NCI-H1694 treated with DMSO at 0.1 percent for 48 hours (cell line): Measurements from ENCODE around the gene MEDAG.
A peak's percentile ranks its signal among the peaks of the same experiment; 100 is the strongest.

ENCODE experiments used
- DNase-seq: peaks from one replicate; lab custom pipeline; 2025; lab: John Stamatoyannopoulos, UW

Gene MEDAG

DNA sequence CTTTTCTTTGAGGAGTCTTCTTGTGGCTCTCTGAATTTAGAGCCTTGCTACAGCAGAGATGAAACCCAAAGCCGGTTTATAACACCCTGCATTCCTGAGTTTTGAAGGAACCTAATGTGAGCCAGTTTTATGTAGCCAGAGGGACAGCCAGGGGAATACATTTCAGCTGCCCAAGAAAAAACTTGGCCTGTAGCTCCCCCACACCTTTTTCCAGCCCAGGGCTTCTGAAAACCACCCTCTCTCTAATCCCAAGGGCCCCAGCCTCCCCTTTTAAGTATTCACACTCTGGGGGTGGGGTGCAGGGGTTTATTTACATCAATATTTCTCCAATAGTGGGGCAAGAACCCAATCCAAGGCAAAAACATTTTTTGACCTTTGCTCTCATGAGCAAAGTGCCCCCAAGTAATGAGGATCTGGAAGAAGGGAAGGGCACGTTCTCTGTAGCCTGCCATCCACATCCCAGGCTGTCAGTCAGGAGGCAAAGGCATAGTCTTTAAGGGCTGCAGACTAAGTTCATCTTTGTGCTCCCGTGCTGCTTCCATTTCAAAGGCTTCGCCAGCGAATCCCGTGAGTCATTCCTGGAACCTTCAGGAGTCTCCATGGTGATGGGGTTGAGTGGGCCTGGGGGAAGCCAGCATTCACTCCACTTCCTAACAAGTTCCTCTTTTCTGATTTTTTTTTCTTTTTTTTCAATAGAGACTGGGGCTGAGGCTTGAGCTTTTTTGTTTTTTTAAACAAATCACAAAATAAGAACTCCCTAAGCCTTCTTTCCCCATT lies 33.2 kb upstream of the MEDAG start:
- peak; percentile 32 for DNase-seq

DNA sequence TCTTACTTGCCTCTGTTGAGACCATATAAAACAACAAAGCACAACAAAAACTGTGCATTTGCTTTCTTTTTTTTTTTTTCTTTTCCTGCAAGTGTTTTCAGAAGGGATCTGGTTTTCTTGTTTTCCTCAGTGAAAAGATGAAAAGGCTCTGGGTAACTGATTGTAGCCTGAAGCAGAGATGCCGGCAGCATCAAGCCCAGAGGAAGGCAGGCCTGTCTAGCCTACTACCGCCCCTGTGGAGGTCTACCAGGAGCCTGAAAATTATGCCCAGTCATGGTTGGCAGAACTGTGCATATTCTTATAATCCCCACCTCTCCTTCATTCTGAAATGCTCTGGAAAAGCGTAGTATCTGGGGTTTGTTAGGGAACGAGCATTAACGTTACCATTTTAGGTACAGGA lies 32.6 kb upstream of the MEDAG start:
- DNase-seq, result no peak

DNA sequence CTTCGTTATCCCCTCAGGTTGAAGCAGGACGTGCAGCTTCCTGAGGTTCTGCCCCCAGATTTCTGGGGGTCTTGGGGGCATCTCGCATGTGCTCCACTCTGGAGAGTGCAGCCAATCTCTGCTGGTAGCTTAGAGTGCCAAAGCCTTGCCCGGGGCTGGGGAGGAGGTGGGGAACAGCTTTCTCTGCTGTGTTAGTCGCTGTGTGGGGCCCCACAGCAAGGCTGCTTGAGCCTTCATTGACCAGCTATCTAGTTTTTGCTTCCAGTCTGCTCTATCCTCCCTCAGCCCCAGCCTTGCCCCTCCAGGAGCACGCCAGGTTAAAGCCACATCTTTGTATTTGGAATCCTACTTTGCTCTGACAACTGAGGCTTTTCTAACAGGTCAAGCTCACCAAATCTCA lies 32.0 kb upstream of the MEDAG start:
- DNase-seq, result no peak

DNA sequence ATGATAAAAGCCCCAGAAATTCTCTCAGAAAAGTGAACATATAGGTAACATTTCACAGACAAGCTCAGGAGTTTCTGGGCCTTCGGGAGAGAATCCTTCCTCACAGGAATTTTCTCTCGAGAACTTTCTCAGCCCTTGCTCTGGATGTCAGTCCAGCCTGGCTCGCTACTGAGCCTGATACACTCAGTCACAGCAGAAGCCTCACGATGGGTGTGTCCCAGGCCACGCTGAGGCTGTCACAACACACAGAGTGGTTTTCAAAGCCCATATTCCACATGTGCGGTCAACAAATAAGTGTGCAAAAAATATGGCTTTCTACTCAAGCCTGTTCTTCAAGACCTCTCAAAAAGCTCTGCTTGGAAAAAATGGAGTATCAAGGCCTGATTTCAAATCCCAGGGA lies 31.5 kb upstream of the MEDAG start:
- no peak for DNase-seq

DNA sequence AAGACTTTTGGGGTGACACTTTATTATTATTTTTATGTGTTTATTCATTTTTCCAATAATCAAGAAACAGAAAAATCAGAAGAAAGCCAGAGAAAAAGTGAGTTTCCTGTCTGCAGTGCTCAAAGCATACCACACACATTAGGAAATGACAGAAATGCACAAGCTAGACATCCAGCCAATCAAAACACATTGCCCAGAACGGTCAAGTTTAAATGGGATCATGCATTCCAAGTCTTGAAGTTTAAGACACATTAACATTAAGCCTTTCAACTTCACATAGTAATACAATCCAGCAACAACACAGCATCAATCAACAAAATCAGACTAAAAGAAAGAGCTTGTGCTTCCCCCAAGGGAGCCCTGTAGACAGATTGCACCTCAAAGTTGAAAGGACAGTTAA lies 28.7 kb upstream of the MEDAG start:
- no peak for DNase-seq

DNA sequence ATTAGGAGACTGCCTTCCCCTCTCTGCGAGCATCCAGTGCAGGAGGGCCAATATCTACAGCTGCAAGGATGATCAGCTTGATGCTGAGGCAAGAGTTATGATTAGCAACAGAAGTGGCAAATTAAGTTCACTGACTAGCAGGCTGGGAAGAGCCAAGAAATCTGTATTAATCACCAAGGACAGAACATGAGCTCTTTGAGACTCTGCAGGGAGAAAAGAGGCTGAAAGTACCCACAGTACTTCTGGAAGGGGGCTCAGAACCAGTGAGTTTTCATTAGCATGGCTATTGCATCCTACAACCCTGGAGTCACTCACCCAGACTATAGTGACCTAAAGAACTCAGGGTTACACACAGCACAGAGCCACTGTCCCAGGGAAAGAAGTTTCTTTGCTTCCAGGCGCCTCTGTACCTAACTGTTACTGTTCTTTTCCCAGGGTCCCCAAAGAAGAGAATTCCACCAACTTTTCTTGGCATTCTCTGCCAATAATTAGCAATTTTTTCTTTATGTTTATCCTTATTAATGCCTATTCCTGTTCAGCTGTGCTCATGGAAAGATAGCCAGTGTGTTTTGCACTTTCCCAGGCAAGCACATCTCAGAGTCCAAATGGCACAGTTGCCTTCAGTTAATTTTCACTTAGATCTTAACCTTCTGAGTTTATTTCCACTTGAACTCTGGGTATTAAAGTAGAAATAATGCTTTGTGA lies 25.8 kb upstream of the MEDAG start:
- DNase-seq, result no peak

DNA sequence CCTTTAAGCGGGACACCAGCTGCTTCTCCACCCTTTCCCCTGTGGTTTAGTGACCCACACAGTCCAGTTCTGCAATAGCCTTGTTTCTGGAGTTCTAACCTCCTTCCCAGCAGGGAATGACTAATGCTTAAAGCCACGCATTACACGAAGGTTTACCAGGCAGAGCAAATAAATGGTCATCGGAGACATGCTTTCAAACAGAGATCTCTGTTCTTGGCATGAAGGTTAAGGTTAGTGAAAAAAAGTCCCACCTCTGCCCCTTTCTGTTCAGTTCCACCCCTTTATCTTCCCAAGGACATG lies 25.3 kb upstream of the MEDAG start:
- DNase-seq, result no peak

DNA sequence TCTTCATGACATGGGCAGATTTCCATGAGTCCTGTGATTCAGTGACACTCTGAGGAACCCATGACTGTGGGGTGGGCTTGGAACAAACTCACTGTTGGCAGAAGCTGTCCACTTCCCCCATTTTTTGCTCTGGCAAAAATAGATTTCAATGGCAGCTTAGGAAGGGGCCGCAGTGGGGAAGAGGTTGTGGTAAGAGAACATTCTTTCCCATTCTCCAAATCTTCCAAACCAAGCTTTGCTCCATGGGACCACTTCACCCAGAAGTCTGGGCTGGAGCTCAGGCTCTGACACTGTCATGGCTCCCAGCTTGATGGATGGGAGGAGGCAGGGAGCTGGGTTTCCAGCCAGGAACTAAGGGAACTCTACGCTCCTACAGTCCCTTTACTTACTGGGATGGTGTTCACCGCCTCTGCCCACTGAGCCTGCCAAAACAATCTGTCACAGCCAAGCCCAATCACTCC lies 24.9 kb upstream of the MEDAG start:
- no peak for DNase-seq

DNA sequence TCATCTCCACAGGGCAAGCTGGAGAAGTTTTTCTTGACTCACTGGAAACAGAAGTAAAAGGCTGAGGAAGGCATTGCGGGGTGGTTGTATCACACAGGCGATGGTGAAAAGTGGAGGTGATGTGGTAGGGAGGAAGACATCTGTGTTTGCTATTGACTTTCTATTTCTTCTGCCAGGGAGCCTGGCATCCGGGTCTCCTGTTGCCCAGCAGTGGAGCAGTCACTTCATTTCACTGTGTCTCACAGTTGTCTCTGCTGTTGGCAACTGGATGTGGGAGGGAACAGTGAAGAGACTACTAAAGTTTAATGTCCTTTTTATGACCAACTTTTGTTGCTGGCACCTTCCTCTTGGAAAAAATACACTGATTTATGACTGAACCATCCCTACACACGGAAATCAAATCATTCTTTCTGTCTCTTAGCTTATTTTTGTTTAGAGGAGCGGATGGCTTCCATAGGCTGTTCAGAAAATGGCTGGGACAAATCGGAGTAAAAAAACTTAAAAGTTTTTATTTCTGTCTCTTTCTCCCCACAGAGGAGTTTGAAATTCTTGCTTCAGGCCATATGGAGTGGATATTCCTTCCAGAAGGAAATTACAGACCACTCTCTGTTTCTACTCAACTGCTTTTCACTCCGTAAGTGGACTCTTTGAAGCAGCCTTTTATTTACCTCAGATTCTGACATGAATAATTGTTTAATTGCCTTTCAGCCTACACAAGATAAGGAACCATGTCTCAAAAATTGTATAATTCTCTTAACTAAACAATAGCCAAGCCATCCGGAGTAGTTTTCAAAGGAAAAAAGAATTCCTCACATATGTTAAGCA lies 23.8 kb upstream of the MEDAG start:
- no peak for DNase-seq

DNA sequence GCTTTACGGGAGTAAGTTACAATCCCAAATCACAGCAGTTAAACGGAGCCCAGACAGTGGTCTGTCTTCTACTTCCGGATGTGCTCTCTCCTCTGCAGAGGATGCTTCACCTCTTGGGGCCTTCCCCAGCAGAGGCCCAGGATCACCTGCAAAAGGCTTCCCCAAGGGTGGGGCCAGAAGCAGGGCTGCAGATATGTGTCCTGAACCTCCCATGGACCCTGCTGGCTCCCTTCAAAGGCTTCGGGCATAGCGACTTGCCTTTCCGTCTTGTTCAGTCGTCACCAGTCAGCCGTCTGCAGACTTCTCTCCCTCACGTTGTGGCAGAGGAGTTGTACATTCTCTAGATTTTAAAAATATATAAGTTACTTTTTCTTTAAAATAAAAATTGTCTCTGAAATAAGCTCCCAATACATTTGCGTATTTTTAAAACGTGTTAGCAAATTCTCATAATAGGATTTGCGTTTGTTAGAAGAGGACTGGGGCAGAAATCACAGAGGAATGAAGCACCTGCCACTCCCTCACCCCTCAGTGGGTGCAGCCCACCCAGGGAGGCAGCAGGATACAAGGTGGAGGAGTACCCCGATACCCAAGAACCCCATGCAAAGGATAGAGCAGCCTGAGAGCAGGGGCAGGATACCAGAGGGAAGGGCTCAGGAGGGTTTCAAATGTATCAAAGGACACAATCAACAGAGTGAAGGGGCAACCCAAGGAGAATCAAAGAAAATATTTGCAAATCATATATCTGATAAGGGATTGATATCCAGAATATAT lies 22.9 kb upstream of the MEDAG start:
- no peak for DNase-seq

DNA sequence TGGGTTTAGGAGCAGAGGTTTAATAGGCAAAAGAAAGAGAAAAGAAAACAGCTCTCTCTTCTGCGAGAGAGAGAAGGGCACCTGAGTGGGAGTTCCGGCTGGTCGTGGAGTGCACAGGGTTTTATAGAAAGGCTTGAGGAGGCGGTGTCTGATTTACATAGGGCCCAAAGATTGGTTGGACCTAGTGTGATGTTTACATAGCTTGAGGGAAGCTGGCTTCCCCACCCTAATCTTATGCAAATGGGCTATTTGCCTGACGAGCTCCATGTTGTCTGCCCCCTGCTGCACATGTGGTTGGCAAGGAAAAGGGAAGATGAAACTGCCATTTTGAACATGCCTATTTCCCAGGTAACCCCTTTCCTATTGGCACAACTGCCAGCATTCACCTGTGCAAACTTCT lies 21.5 kb upstream of the MEDAG start:
- no peak for DNase-seq

DNA sequence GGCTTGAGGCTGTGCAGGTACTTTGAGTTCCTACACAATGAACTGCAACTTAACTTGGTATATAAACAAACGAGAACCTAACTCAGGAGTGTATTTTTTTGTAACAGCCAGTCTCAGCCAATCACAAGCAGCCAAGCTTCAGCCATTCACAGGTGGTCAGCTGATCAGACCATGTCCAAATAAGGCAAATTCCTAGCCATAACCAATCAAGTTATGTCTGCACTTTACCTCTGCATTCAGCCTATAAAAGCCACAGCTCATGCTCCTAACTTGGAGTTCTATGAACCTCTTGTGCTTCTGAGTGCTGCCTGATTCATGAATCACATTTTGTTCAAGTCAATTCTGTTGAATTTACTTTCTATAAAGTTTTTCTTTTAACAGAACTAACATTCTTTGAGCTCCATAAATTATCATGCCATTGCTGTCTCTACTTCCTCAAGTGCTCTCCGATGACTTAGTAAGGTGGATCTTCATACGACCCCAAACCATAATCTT lies 16.8 kb upstream of the MEDAG start:
- no peak for DNase-seq

DNA sequence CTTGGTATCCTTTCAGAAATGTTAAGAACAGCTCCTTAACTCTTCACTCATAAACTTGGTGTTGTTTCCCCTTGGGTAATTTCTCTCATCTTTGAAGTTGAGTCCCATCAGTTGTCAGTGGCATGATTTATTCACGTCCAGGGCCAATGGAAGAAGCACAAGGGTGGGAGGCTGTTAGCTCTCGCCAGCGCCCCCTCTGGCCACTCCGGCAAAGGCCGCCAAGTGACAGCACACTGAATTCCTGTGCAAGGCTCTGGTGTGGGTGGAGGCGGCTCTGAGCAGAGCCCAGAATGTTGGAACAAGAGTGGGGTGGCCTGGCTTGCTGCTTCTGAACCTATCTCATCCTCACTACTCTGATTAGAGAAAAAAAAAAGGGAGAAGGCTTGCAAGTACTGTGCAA lies 13.1 kb upstream of the MEDAG start:
- DNase-seq, result no peak

DNA sequence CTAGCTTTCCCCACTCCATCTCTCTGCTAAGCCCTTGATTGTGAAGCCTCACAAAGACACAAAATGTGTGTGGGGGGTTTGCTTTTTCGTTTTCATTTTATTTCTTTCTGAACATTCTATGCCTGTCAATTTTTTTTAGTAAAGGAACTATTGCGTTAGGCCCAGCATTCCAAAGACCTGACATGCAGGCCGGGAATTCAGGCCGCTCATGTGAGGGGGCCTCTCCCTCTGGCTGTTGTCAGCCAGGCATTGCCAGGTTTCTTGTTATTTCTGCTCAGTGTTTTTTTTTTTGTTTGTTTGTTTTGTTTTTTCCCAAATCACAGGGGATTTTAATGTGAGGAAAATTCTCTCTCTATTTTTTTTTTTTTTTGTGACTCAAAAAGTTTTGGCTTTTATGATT lies 10.3 kb upstream of the MEDAG start:
- DNase-seq, result no peak

DNA sequence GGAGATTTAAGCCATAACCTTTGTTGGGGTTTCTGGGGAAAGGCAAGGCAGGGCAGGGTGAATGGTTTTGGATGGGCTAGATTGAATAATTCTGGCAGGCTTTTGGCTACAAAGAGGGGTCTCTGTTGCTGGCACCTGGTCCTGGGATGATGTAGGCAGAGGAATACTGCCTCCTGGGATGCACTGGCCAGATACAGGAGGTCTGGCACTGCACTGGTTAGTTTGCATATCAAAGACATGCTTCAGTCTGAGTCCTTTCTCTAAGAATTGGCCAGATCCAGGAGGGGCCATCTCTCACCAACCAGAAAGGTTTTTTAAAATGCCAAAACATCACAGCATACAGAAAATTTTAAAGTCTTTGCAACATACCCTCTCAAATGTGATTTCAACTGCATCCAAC lies 8.0 kb upstream of the MEDAG start:
- no peak for DNase-seq

DNA sequence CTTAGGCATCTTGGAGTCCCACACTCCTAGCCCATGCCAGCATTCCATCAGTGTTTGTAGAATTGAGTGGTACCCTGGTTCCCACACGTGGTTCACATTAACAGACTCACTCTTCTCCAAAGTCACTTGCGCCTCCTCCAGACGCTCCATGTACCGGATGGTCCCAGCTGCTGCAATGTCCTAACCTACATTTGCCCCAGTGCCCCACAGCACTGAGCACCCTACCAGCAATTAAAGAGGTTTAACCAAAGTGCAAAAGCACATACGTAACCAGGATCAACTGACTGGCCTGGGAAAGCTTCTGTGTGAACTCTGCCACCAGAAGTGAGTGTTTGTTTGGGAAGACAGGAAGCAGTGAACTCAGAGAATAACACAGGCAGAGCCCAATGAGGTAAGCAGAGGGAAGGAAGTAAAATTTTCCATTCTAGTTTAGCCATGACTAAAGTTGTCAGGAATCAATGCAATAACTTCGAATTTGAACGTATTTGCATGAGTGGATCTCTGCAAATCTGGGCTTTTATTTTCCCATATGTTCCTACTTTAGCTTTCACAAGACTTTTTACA lies 7.3 kb upstream of the MEDAG start:
- DNase-seq, result no peak

DNA sequence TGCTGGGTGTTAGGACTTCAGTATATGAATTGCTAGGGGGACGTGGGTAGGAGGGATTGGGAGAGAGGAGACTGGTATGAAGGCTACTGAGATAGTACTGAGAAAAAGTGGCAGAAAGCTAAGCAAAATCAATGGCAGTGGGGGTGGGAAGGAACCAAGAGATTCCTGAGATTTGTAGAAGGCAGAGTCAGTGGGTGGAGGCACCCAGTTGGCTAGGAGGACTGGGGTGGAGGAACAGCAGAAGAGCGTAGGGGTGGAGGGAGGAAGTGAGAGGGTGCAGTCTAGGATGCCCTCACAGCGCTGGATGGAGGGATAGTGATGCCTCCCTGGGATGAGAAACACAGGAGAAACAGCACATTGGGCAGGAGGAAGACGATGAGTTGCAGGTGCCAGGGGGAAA lies 5.6 kb upstream of the MEDAG start:
- no peak for DNase-seq

DNA sequence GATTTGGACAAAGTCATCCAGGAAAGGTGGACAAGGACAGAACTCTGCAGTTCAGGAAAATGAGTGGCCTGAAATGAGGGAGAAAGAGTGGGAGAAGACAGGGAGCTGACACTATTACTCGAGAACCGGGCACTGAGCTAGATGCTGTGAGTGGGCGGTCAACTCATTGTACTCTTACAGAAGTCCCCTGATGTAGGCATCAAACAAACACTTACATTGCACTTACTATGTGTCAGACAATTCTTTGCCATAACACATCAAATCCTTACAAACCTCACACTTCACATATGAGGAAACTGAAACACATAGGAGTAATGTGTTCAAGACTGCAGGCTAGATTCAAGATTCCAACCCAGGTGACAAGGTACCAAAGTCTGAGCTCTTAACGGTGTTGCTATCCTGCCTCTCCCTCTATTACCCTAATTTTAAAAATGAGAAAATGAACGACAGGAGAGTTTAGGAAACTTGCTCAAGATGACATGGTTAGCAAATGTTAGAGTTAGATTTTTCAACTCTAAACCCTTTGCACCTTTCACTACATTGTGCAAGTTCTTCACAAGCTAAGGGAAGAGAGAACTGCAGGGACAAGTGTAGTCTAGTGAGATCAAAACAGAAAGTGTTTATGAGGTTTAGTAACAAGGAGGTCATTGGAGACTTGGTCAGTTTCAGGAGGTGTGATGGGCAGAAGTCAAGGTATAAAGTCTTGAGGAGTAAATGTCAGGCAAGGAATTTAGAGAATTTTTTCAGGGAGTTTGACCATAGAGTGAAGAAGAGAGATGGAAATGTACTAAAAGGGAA lies 4.9 kb upstream of the MEDAG start:
- DNase-seq, result no peak

DNA sequence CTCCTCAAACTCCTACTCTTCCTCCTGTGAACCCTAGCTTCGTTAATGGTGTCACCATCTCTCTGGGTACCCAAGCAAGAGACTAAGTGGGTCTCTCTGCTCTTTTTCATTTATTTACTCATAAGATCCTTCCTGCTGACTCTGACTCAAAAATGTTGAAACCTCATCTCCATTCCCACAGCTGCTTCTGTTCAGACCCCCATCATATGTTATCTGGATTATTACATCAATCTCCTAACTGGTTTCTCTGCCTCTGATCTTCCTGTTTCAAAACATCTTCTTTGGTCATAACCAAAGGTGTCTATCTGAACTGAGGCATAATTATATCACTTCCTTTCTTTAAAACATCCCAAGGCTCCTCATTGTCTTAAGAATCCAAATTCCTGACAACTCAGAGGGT lies 2.0 kb upstream of the MEDAG start:
- DNase-seq, result no peak

DNA sequence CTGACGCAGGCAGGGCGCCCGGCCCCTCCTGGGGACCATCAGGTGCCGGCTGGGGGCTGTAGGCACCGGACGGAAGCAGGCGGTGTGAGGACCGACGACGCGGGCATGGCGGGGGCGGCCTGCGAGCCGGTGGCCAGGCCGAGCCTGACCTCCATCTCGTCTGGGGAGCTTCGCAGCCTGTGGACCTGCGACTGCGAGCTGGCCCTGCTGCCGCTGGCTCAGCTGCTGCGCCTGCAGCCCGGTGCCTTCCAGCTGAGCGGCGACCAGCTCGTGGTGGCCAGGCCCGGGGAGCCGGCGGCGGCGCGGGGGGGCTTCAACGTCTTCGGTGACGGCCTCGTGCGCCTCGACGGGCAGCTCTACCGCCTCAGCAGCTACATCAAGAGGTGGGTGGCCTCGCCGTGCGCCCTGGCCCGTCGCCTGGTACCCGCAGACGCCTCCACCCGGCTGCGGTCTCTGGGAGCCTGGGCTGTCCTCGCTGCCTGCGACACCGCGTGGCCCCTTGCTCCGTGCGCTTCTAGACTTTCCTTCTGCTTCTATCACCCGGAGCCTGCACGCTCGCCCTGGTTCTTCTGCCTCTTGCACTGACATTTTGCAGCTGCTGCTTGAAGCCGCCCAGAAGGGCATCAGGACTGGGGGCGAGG lies 460 bp downstream of the MEDAG start:
- no peak for DNase-seq
